ENCODE results near the gene SSH2. TPM values are rescaled to one million over a fixed set of nuclear protein-coding genes. Genes with fewer than 3 reads are reported as not detected.

SSH2 gene
- total RNA-seq, 4 donors from 2014 or later, result 140 to 241 (median 172) TPM

DNA sequence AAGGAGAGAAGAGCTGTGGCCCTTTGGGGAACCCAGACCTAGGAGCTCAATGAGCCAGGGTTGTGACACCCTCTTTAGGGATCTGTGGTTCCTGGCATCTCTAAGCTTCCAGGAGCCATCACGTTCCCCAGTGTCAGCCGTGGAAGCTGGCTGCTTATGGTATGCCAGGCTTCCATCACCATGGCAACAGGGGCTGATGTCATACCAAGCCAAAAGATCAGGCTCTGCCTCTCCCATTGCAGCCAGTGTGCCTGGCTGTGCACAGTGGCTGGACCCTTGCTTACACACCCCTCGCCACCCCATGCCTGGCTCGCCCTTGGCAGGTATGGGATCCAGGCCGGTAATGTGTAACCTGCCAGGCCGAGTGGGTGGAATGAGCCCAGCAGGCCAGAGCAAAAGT lies 91.1 kb downstream of the SSH2 start:
- H3K27me3 ChIP-seq, result no peaks in the 10 kb centered on the region
- in situ Hi-C loops (cut with MboI; ENCODE audit: low sequenced_read_pairs in 4 of 4), result no loop called here
- no peak for ATAC-seq
- intact Hi-C loops (cut with DNase I; ENCODE audit: low total_unique reads), result no loop called here
- H3K4me3 ChIP-seq, result no peak overlapping the region
- H3K27ac ChIP-seq, result no peak overlapping the region
- no peak for DNase-seq
- TF ChIP-seq, protein P1, sequence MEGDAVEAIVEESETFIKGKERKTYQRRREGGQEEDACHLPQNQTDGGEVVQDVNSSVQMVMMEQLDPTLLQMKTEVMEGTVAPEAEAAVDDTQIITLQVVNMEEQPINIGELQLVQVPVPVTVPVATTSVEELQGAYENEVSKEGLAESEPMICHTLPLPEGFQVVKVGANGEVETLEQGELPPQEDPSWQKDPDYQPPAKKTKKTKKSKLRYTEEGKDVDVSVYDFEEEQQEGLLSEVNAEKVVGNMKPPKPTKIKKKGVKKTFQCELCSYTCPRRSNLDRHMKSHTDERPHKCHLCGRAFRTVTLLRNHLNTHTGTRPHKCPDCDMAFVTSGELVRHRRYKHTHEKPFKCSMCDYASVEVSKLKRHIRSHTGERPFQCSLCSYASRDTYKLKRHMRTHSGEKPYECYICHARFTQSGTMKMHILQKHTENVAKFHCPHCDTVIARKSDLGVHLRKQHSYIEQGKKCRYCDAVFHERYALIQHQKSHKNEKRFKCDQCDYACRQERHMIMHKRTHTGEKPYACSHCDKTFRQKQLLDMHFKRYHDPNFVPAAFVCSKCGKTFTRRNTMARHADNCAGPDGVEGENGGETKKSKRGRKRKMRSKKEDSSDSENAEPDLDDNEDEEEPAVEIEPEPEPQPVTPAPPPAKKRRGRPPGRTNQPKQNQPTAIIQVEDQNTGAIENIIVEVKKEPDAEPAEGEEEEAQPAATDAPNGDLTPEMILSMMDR (IDR thresholded peaks at IDR 0.05 in 4 of 5, conservative IDR thresholded peaks at IDR 0.05 in 1 of 5), result no peak
- no peak for TF ChIP-seq POLR2A (IDR thresholded peaks at IDR 0.05)
- no peaks in the 10 kb centered on the region for H3K9me3 ChIP-seq
- no peaks in the 10 kb centered on the region for H3K36me3 ChIP-seq
- H3K4me1 ChIP-seq, result peaks cover 0 to 4% of the 10 kb centered on the region in 2 donors

DNA sequence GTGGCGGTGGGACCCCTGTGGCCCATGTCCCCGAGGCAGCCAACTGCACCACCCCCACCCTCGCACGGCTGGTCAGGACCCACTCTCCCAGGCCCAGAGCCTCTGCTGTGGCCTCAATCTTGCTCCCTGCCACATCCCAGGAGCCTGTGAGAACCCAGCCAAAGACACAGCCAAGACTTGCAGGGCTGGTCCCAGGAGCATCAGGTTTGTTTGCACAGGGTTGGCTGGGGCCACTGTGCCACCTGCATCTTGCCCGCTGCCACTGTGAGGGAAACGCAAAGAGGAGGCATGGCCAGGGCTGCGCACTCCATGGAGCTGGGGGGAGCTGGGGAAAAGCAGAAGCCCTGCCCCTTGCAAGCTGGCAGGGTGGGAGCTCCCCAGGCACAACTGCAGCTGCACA lies 92.5 kb downstream of the SSH2 start:
- ATAC-seq (no peak), DNase-seq (no peak)
- intact Hi-C loops (cut with DNase I; ENCODE audit: low total_unique reads) (no loop called here), in situ Hi-C loops (cut with MboI; ENCODE audit: low sequenced_read_pairs in 4 of 4) (no loop called here)
- Histone ChIP-seq H3K9me3 (no peaks in the 10 kb centered on the region), H3K36me3 (no peaks in the 10 kb centered on the region), H3K27me3 (no peaks in the 10 kb centered on the region), H3K4me3 (no peak overlapping the region), H3K27ac (no peak overlapping the region), H3K4me1 (peaks cover 0 to 4% of the 10 kb centered on the region in 2 donors)
- TF ChIP-seq POLR2A (IDR thresholded peaks at IDR 0.05), result no peak
- TF ChIP-seq, protein P1 (IDR thresholded peaks at IDR 0.05 in 4 of 5, conservative IDR thresholded peaks at IDR 0.05 in 1 of 5), result no peak

DNA sequence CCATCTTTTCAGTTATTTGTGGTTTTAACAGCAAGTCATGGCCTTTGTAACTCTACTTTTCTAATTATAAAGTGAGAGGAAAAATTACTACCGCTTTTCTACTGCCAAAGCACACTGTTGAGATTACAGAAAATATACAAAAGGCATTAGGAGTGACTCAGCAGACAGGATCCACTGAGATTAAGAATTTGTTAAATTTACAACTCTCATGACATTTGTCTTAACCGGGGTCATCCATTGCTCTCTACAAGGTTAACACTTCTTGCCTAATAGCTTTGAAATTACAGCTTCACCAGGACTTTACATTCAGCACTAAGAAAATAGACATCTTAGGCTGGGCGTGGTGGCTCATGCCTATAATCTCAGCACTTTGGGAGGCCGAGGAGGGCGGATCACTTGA lies 93.4 kb downstream of the SSH2 start:
- ATAC-seq (no peak), DNase-seq (no peak)
- no peaks in the 10 kb centered on the region for H3K27me3 ChIP-seq
- no peak for TF ChIP-seq POLR2A (IDR thresholded peaks at IDR 0.05)
- TF ChIP-seq, protein P1 (IDR thresholded peaks at IDR 0.05 in 4 of 5, conservative IDR thresholded peaks at IDR 0.05 in 1 of 5), result no peak
- no peak overlapping the region for H3K4me3 ChIP-seq
- peaks cover 0 to 4% of the 10 kb centered on the region in 2 donors for H3K4me1 ChIP-seq
- in situ Hi-C loops (cut with MboI; ENCODE audit: low sequenced_read_pairs in 4 of 4) (no loop called here), intact Hi-C loops (cut with DNase I; ENCODE audit: low total_unique reads) (no loop called here)
- no peaks in the 10 kb centered on the region for H3K36me3 ChIP-seq
- H3K27ac ChIP-seq, result no peak overlapping the region
- H3K9me3 ChIP-seq, result no peaks in the 10 kb centered on the region

DNA sequence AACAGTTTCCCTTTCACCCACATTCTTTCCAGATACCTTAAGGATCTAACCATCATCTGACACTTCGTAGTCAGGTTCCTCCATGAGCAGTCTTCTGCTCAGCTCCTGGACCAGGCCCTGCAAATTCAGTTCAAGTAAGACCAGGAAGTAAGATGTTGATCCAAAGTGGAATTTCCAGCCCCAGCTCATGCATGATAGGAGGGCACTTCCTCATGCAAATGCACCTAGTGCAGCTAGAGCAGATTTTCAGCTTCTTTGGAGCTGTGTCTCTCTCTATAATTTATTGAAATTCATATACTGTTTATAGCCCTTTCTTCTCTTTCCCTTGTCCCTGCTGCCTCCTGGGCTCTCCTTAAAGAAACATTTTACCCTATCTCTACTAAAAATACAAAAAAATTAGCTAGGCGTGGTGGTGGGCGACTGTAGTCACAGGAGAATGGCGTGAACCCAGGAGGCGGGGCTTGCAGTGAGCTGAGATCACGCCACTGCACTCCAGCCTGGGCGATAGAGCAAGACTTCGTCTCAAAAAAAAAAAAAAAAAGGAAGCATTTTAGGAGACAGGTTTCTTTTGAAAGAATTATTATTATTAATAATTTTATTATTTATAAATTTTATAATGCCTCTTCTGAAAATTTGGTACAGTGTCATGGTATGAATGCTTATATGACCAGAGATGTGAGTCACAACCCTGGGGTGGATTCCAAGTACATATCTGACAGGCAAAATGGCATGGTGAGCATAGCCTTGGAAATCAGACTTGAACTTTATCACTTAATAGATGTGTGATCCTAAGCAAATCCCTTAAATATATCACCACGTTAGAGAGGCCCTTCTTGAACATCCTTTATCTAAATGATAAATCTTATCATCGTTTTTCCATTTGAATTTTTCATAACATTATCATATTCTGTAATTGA lies 94.3 kb downstream of the SSH2 start:
- intact Hi-C loops (cut with DNase I; ENCODE audit: low total_unique reads), result no loop called here
- TF ChIP-seq, protein P1 (IDR thresholded peaks at IDR 0.05 in 4 of 5, conservative IDR thresholded peaks at IDR 0.05 in 1 of 5), result no peak
- no peak for TF ChIP-seq POLR2A (IDR thresholded peaks at IDR 0.05)
- no peaks in the 10 kb centered on the region for H3K36me3 ChIP-seq
- no peak for DNase-seq
- no peaks in the 10 kb centered on the region for H3K9me3 ChIP-seq
- in situ Hi-C loops (cut with MboI; ENCODE audit: low sequenced_read_pairs in 4 of 4), result no loop called here
- no peak for ATAC-seq
- H3K27me3 ChIP-seq, result no peaks in the 10 kb centered on the region
- H3K27ac ChIP-seq, result no peak overlapping the region
- peaks cover 0 to 4% of the 10 kb centered on the region in 2 donors for H3K4me1 ChIP-seq
- H3K4me3 ChIP-seq, result no peak overlapping the region
